Keratinocyte (primary cell): ENCODE results near the gene SUSD6. TPM values are rescaled to one million over a fixed set of nuclear protein-coding genes. Genes with fewer than 3 reads are reported as not detected.

Source experiments
- DNase-seq: peaks from one replicate; pipeline ENCODE4 v3.0.0-alpha.2; 2011; ENCODE audit warnings: low read depth, missing footprints, low spot score
- FAIRE-seq: peaks from 2 replicates; lab custom pipeline; 2011; peaks lifted over from hg19 to GRCh38; lab: Jason Lieb, UNC
- H2AFZ ChIP-seq: 2 replicates; pipeline ENCODE4 v1.6.0; 2012; ENCODE audit warnings: low read length, control low read depth, inconsistent platforms; ENCODE audit not compliant: control insufficient read depth
- H3K27ac ChIP-seq: 2 replicates; pipeline ENCODE4 v1.5.1; 2011; ENCODE audit warnings: low read length; ENCODE audit not compliant: control insufficient read depth, insufficient read depth
- H3K27me3 ChIP-seq: 3 replicates; pipeline ENCODE4 v1.6.0; 2011; ENCODE audit warnings: low read length; ENCODE audit not compliant: control insufficient read depth, insufficient read depth; ENCODE audit errors: extremely low read depth
- H3K36me3 ChIP-seq, 2 experiments: 2 replicates in 1 of 2; 3 replicates in 1 of 2; pipeline ENCODE4 v1.5.1; 2011; ENCODE audit warnings: low read length in 2 of 2, mild to moderate bottlenecking in 1 of 2; ENCODE audit not compliant: control insufficient read depth in 2 of 2, insufficient read depth in 2 of 2; ENCODE audit errors: extremely low read depth in 1 of 2
- H3K4me1 ChIP-seq: 3 replicates; pipeline ENCODE4 v1.5.1; 2011; ENCODE audit warnings: low read length; ENCODE audit not compliant: control insufficient read depth, insufficient read depth; ENCODE audit errors: extremely low read depth
- H3K4me2 ChIP-seq: 3 replicates; pipeline ENCODE4 v1.6.0; 2011; ENCODE audit warnings: low read depth, low read length; ENCODE audit not compliant: control insufficient read depth, insufficient read depth; ENCODE audit errors: extremely low read depth
- H3K4me3 ChIP-seq, 3 experiments: fragments of 200-600 bp in 1 of 3; sonication (generic) in 1 of 3; 2 replicates in 2 of 3; 3 replicates in 1 of 3; pipeline ENCODE4 v1.5.1; 2011 to 2016; ENCODE audit warnings: low read length in 3 of 3, mild to moderate bottlenecking in 3 of 3, control low read depth in 2 of 3, inconsistent platforms in 1 of 3, low read depth in 1 of 3, mixed read lengths in 1 of 3, mixed run types in 1 of 3, moderate library complexity in 1 of 3; ENCODE audit not compliant: control insufficient read depth in 2 of 3, insufficient read depth in 2 of 3; ENCODE audit errors: extremely low read depth in 1 of 3
- H3K79me2 ChIP-seq: 2 replicates; pipeline ENCODE4 v1.6.0; 2012; ENCODE audit warnings: low read length; ENCODE audit not compliant: control insufficient read depth, insufficient read depth
- H3K9ac ChIP-seq: 3 replicates; pipeline ENCODE4 v1.6.0; 2011; ENCODE audit warnings: low read length; ENCODE audit not compliant: control insufficient read depth, insufficient read depth; ENCODE audit errors: extremely low read depth
- H3K9me1 ChIP-seq: 3 replicates; pipeline ENCODE4 v1.6.0; 2011; ENCODE audit warnings: low read length; ENCODE audit not compliant: control insufficient read depth, insufficient read depth; ENCODE audit errors: extremely low read depth
- H3K9me3 ChIP-seq: 2 replicates; pipeline ENCODE4 v1.5.1; 2012; ENCODE audit warnings: low read depth, low read length; ENCODE audit not compliant: control insufficient read depth
- H4K20me1 ChIP-seq: 3 replicates; pipeline ENCODE4 v1.6.0; 2011; ENCODE audit warnings: low read length; ENCODE audit not compliant: control insufficient read depth, insufficient read depth; ENCODE audit errors: extremely low read depth
- CTCF ChIP-seq, 3 experiments: IDR thresholded peaks in 1 of 3; conservative IDR thresholded peaks in 1 of 3; optimal IDR thresholded peaks in 1 of 3; 2 replicates in 2 of 3; 3 replicates in 1 of 3; pipeline versions ENCODE3 to v1.5.1; 2011; ENCODE audit warnings: low read length in 3 of 3, mild to moderate bottlenecking in 3 of 3, moderate library complexity in 2 of 3, control low read depth in 1 of 3, inconsistent platforms in 1 of 3; ENCODE audit not compliant: insufficient read depth in 2 of 3; ENCODE audit errors: extremely low read depth in 1 of 3
- EZH2 ChIP-seq: IDR thresholded peaks from one replicate; pipeline ENCODE4 v1.6.1; 2012; ENCODE audit warnings: inconsistent platforms, mild to moderate bottlenecking, low read length, moderate library complexity
- dilution Hi-C: fragments of 300-500 bp; cut with MboI; formaldehyde crosslinking; loops from one replicate; pipeline ENCODE4 v1.7.0; 2020; ENCODE audit warnings: low sequenced_read_pairs; ENCODE audit not compliant: extremely low pct_ligation_motif_present
- polyA plus RNA-seq, 5 experiments: library from polyadenylated mRNA; depleted of rRNA in 3 of 5; stranded (reverse) in 3 of 5; stranded (forward) in 1 of 5; unstranded in 1 of 5; fragments of >200 nt; gene quantifications; 1 replicate in 1 of 5; 2 replicates in 3 of 5; 3 replicates in 1 of 5; pipeline versions ENCODE4 v1.2.1 to v1.2.3, GENCODE V29; 2011 to 2012; ENCODE audit warnings: missing spikeins in 2 of 5, low read depth in 1 of 5, low replicate concordance in 1 of 5

Gene SUSD6
- polyA plus RNA-seq, 1 donor (not counting 4 experiments of a cell fraction or from before 2014, with no cell fraction given) = 10.5 TPM

- dilution Hi-C loops = no loop called here
- Histone ChIP-seq H2AFZ (no peak overlapping the region), H4K20me1 (peaks cover 2% of the 10 kb centered on the region), H3K27me3 (no peaks in the 10 kb centered on the region), H3K27ac (no peak overlapping the region), H3K9me1 (no peaks in the 10 kb centered on the region), H3K4me3 (no peak overlapping the region), H3K9me3 (no peaks in the 10 kb centered on the region), H3K9ac (no peak overlapping the region), H3K36me3 (peaks cover 1 to 4% of the 10 kb centered on the region in 2 experiments), H3K4me1 (peaks cover 13% of the 10 kb centered on the region), H3K4me2 (no peak overlapping the region), H3K79me2 (peaks cover 48% of the 10 kb centered on the region)
- no peak for TF ChIP-seq EZH2
- no peak for TF ChIP-seq CTCF (optimal IDR thresholded peaks at IDR 0.05 in 1 of 3, IDR thresholded peaks at IDR 0.05 in 1 of 3, conservative IDR thresholded peaks at IDR 0.05 in 1 of 3; ENCODE audit: extremely low read depth in 1 of 3, insufficient read depth in 2 of 3, low read length in 3 of 3)
- DNase-seq (no peak), FAIRE-seq (no peak)
Measured at GRCh38 chr14:69664865-69665526, 53.6 kb downstream of the SUSD6 start.

- H3K4me2 ChIP-seq = no peak overlapping the region
- H3K27ac ChIP-seq = no peak overlapping the region
- DNase-seq (no peak), FAIRE-seq (no peak)
- H3K79me2 ChIP-seq = peaks cover 49% of the 10 kb centered on the region
- no peaks in the 10 kb centered on the region for H3K9me1 ChIP-seq
- H3K4me3 ChIP-seq = no peak overlapping the region
- peaks cover 10% of the 10 kb centered on the region for H3K4me1 ChIP-seq
- H2AFZ ChIP-seq = no peak overlapping the region
- dilution Hi-C loops = no loop called here
- no peak overlapping the region for H3K9ac ChIP-seq
- H3K27me3 ChIP-seq = no peaks in the 10 kb centered on the region
- TF ChIP-seq CTCF (optimal IDR thresholded peaks at IDR 0.05 in 1 of 3, IDR thresholded peaks at IDR 0.05 in 1 of 3, conservative IDR thresholded peaks at IDR 0.05 in 1 of 3; ENCODE audit: extremely low read depth in 1 of 3, insufficient read depth in 2 of 3, low read length in 3 of 3) = no peak
- TF ChIP-seq EZH2 = no peak
- no peaks in the 10 kb centered on the region for H3K9me3 ChIP-seq
- peaks cover 2% of the 10 kb centered on the region for H4K20me1 ChIP-seq
- H3K36me3 ChIP-seq = peaks cover 0 to 1% of the 10 kb centered on the region in 2 experiments
Measured at GRCh38 chr14:69665631-69666030, 54.2 kb downstream of the SUSD6 start.
